Type B pancreatic cell (in vitro differentiated cells): Measurements from ENCODE around the gene GSK3B. TPM values are rescaled to one million over a fixed set of nuclear protein-coding genes. Genes with fewer than 3 reads are reported as not detected.

Experiments
- DNase-seq: peaks from one replicate; pipeline ENCODE4 v3.0.0; 2021; ENCODE audit warnings: mixed read lengths; ENCODE audit not compliant: unreplicated experiment; ENCODE audit errors: extremely low spot score
- H3K27ac Mint-ChIP-seq: 2 replicates; pipeline ENCODE4 v1.8.0; 2021; ENCODE audit warnings: mild to moderate bottlenecking, mixed read lengths
- H3K27me3 Mint-ChIP-seq: 2 replicates; pipeline ENCODE4 v1.8.0; 2021; ENCODE audit warnings: mixed read lengths
- H3K36me3 Mint-ChIP-seq: 2 replicates; pipeline ENCODE4 v1.8.0; 2021; ENCODE audit warnings: mixed read lengths
- H3K4me1 Mint-ChIP-seq: one replicate; pipeline ENCODE4 v1.8.0; 2021; ENCODE audit warnings: mixed read lengths; ENCODE audit not compliant: unreplicated experiment
- H3K4me3 Mint-ChIP-seq: 2 replicates; pipeline ENCODE4 v1.8.0; 2021; ENCODE audit warnings: mild to moderate bottlenecking, mixed read lengths
- H3K9me3 Mint-ChIP-seq: 2 replicates; pipeline ENCODE4 v1.8.0; 2021; ENCODE audit warnings: mixed read lengths
- total RNA-seq: library from RNA; stranded (reverse); gene quantifications from 2 replicates; pipeline ENCODE4 v1.2.1, GENCODE V29; 2021; ENCODE audit warnings: low replicate concordance
- TF ChIP-seq, protein P1 (sequence below): fragments of 200-600 bp; sonication (generic); conservative IDR thresholded peaks from 2 replicates; pipeline ENCODE4 v1.5.0; 2021; ENCODE audit warnings: antibody characterized with exemption, mild to moderate bottlenecking

GSK3B gene
- total RNA-seq, 1 donor from 2014 or later = 60.5 TPM

DNA sequence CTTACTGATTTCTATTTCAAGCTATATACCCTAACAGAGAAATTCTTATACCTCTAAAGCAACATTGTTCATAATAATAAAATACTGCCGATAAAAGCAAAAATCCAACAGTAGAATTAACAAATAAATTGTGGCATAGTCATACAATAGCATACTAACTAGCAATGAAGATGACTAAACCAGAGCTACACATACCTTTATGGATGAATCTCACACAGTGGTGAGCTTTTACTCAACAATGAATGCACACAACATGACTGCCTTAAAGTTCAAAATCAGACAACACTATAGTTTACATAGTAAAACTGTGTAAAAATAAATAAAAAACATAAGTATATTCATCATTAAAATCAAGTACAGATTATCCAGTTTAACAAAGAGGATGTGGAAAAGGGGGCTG, 213.3 kb downstream of the GSK3B start:
- Mint-ChIP-seq H3K27ac (no peak overlapping the region), H3K27me3 (no peaks in the 10 kb centered on the region), H3K4me3 (no peak overlapping the region), H3K36me3 (peaks cover 39% of the 10 kb centered on the region), H3K9me3 (no peaks in the 10 kb centered on the region), H3K4me1 (peaks cover 4% of the 10 kb centered on the region)
- TF ChIP-seq, protein P1, sequence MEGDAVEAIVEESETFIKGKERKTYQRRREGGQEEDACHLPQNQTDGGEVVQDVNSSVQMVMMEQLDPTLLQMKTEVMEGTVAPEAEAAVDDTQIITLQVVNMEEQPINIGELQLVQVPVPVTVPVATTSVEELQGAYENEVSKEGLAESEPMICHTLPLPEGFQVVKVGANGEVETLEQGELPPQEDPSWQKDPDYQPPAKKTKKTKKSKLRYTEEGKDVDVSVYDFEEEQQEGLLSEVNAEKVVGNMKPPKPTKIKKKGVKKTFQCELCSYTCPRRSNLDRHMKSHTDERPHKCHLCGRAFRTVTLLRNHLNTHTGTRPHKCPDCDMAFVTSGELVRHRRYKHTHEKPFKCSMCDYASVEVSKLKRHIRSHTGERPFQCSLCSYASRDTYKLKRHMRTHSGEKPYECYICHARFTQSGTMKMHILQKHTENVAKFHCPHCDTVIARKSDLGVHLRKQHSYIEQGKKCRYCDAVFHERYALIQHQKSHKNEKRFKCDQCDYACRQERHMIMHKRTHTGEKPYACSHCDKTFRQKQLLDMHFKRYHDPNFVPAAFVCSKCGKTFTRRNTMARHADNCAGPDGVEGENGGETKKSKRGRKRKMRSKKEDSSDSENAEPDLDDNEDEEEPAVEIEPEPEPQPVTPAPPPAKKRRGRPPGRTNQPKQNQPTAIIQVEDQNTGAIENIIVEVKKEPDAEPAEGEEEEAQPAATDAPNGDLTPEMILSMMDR = no peak
- no peak for DNase-seq

DNA sequence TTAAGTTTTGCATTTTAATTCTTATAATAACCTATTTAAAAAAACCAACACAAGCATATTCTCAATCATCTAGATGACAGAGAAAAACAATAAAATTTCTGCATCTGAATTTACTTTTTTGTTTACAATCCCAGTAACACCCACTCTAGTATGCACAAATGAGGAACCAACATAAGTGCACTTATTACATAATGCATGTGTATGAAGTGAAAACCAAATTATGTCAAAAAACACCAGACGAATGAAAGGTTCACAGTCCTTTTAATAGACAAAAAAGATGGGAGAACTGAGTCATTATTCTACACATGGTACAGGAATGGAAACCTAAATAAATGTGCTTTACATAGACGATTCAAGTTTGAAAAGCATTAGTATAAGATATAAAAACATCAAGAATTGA, 220.6 kb downstream of the GSK3B start:
- no peaks in the 10 kb centered on the region for H3K27me3 Mint-ChIP-seq
- peaks cover 18% of the 10 kb centered on the region for H3K36me3 Mint-ChIP-seq
- H3K9me3 Mint-ChIP-seq = no peaks in the 10 kb centered on the region
- TF ChIP-seq, protein P1 = no peak
- H3K4me3 Mint-ChIP-seq = no peak overlapping the region
- H3K4me1 Mint-ChIP-seq = no peaks in the 10 kb centered on the region
- no peak overlapping the region for H3K27ac Mint-ChIP-seq
- DNase-seq = no peak

DNA sequence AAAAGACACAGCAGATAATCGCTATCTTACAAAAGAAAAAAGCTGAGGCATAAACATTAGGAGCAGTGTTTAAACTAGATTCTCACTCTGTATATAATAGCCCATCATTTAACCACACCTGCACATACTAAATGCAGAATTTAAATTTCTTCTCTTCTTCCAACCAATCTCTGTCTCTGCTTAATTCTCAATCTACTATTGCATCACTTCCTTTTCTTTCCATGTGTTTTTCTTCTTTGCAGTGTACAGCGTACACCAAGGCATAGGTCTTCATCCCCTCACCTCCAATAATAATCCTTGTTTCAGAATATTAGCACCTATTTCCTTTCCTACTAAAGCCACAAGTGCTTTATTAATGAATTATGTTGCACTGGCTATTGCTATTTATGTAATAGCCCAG, 221.5 kb downstream of the GSK3B start:
- no peaks in the 10 kb centered on the region for H3K27me3 Mint-ChIP-seq
- no peak overlapping the region for H3K27ac Mint-ChIP-seq
- no peak overlapping the region for H3K4me3 Mint-ChIP-seq
- TF ChIP-seq, protein P1 = no peak
- peaks cover 17% of the 10 kb centered on the region for H3K36me3 Mint-ChIP-seq
- DNase-seq = no peak
- no peaks in the 10 kb centered on the region for H3K4me1 Mint-ChIP-seq
- H3K9me3 Mint-ChIP-seq = no peaks in the 10 kb centered on the region

DNA sequence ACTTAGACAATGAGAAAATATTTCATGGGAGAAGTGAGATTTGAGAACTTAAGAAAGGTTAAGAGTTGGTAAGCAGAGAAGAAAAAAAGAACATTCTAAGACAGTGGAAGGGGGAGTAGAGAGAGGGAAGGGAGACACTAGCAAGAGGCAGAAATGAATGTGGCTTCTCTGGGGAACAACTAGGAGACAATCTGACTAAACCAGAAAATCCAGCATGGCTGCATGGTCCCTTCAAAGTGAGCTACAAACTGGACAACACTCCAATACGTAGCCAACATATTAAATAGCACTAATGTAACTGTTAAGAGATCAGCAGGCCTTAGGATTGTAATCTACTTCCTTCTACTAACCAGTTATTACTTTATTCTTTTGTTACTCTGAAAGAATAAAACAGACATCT, 222.7 kb downstream of the GSK3B start:
- TF ChIP-seq, protein P1 = no peak
- H3K9me3 Mint-ChIP-seq = no peaks in the 10 kb centered on the region
- no peak for DNase-seq
- H3K36me3 Mint-ChIP-seq = peaks cover 17% of the 10 kb centered on the region
- peak overlapping the region; percentile 3 for H3K27ac Mint-ChIP-seq
- no peaks in the 10 kb centered on the region for H3K27me3 Mint-ChIP-seq
- H3K4me3 Mint-ChIP-seq = no peak overlapping the region
- H3K4me1 Mint-ChIP-seq = no peaks in the 10 kb centered on the region

DNA sequence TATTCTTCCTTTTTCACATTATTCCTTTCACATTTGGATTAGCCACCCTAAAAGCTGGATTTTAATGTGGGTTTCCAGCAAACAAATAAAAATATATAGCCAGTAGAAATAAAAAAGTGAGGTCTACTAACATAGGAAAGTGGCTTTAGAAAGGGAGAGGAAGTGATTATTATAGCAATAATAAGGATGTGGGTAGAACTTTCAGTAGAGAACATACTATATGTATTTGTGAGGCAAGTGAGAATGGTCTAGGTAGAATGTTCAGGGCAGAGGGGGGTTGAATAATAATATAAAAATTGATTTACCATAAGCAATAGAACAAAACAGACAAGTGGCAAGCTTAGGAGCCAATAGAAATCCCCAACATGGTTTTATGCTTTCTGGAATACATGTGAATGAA, 223.7 kb downstream of the GSK3B start:
- Mint-ChIP-seq H3K4me1 (no peaks in the 10 kb centered on the region), H3K27ac (no peak overlapping the region), H3K27me3 (no peaks in the 10 kb centered on the region), H3K4me3 (no peak overlapping the region), H3K9me3 (no peaks in the 10 kb centered on the region), H3K36me3 (peaks cover 24% of the 10 kb centered on the region)
- TF ChIP-seq, protein P1 = no peak
- DNase-seq = no peak

DNA sequence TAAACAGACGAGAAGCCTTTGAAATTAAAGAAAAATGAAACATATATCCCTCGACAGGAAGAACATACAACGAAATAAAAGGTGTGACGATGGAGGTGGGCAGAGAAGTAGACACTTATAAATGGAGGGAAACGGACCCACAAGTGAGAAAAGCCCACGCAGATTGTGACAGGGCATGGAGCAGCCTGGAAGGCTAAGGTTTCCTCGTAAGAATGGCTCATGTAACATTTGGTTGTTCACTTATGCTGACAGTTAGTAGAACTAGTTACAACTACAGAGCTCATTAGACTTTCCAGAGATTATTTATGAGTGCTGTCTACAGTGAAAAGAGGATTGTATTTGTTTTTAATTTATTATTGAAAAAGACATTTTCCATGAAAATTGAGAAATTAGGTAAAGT, 229.8 kb downstream of the GSK3B start:
- no peak overlapping the region for H3K4me3 Mint-ChIP-seq
- H3K9me3 Mint-ChIP-seq = no peaks in the 10 kb centered on the region
- peaks cover 48% of the 10 kb centered on the region for H3K36me3 Mint-ChIP-seq
- TF ChIP-seq, protein P1 = no peak
- no peak overlapping the region for H3K27ac Mint-ChIP-seq
- no peak for DNase-seq
- H3K4me1 Mint-ChIP-seq = no peaks in the 10 kb centered on the region
- no peaks in the 10 kb centered on the region for H3K27me3 Mint-ChIP-seq
